ENCODE data around the gene SH3RF2. TPM values are rescaled to one million over a fixed set of nuclear protein-coding genes. Genes with fewer than 3 reads are reported as not detected.

The SH3RF2 gene
- total and polyA plus RNA-seq, 9 of the 15 experiments (the other 6 are each of a cell fraction or from before 2014, with no cell fraction given), result 0.05 TPM; not detected in 8

DNA sequence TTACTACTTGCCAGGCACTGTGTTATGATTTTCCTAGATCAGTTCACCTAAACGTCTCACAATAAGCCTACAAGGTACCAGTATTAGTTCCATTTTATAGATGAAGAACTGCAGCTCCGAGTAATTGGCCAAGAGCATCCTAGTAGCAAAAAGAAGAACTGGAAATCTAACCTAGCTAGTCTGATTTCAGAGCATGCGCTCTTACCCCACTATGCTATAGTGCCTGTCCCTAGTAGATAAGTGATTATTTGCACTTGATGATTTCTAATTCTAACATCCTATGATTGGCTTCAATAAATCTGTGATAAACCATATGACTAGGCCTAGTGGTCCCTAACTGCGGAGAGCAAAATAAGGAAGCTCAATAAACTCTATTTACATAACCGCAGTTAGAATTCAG lies 176.1 kb downstream of the SH3RF2 start (continued):
- no peak for TF ChIP-seq FIP1L1 (IDR thresholded peaks at IDR 0.05; ENCODE audit: low read depth, low read length, poor library complexity, severe bottlenecking)
- no peak for TF ChIP-seq NBN (IDR thresholded peaks at IDR 0.05; ENCODE audit: low read depth)
- no peak for TF ChIP-seq YY1 (IDR thresholded peaks at IDR 0.05; ENCODE audit: borderline replicate concordance in 1 of 3, control insufficient read depth in 1 of 3, extremely low read depth in 1 of 3, insufficient read depth in 3 of 3, insufficient read length in 1 of 3, insufficient replicate concordance in 2 of 3, low read depth in 1 of 3, low read length in 2 of 3)

Other genes starting within 250 kb of the SH3RF2 start
- gene PRELID2, start 101.2 kb upstream of the SH3RF2 start, total RNA-seq (2014; rRNA removed), result 42.7 and 68.2 TPM in 2 replicates
- gene PRELID2, start 101.2 kb upstream of the SH3RF2 start, total RNA-seq (2014; rRNA removed; fragmentation: Illumina TruSeq; extraction: Trizol), result 34.1 and 36.8 TPM in 2 replicates
- gene PRELID2, start 101.2 kb upstream of the SH3RF2 start, total RNA-seq (2015; rRNA removed; fragmentation: Illumina TruSeq; extraction: Trizol), result 27.3 and 30.1 TPM in 2 replicates
- gene PRELID2, start 101.2 kb upstream of the SH3RF2 start, total RNA-seq (2021), result 20.1 and 23.7 TPM in 2 replicates
- gene PRELID2, start 101.2 kb upstream of the SH3RF2 start, polyA plus RNA-seq (2011; rRNA removed), result 23.0 and 28.8 TPM in 2 replicates
- 21.5 and 23.9 TPM in 2 replicates for gene PRELID2, start 101.2 kb upstream of the SH3RF2 start, polyA plus RNA-seq (2014; fragmentation: Illumina TruSeq; extraction: Trizol)
- gene PRELID2, start 101.2 kb upstream of the SH3RF2 start, polyA plus RNA-seq (2014; fragmentation: Nextera tagmentation; extraction: Ambion mirVana), result 1 to 10 TPM; 6.4 to 7.8 TPM
- gene PRELID2, start 101.2 kb upstream of the SH3RF2 start, polyA plus RNA-seq (2014; rRNA removed), result 34.7 and 35.0 TPM in 2 replicates
- gene GRXCR2, start 63.6 kb upstream of the SH3RF2 start, total RNA-seq (2014; rRNA removed), result not detected in 2 replicates
- not detected in 2 replicates for gene GRXCR2, start 63.6 kb upstream of the SH3RF2 start, total RNA-seq (2014; rRNA removed; fragmentation: Illumina TruSeq; extraction: Trizol)
- not detected in 2 replicates for gene GRXCR2, start 63.6 kb upstream of the SH3RF2 start, total RNA-seq (2015; rRNA removed; fragmentation: Illumina TruSeq; extraction: Trizol)
- not detected in 2 replicates for gene GRXCR2, start 63.6 kb upstream of the SH3RF2 start, total RNA-seq (2021)
- gene GRXCR2, start 63.6 kb upstream of the SH3RF2 start, polyA plus RNA-seq (2011; rRNA removed), result not detected in 2 replicates
- gene GRXCR2, start 63.6 kb upstream of the SH3RF2 start, polyA plus RNA-seq (2014; fragmentation: Illumina TruSeq; extraction: Trizol), result not detected in 2 replicates
- not detected for gene GRXCR2, start 63.6 kb upstream of the SH3RF2 start, polyA plus RNA-seq (2014; fragmentation: Nextera tagmentation; extraction: Ambion mirVana)
- not detected in 2 replicates for gene GRXCR2, start 63.6 kb upstream of the SH3RF2 start, polyA plus RNA-seq (2014; rRNA removed)
- gene PLAC8L1, start 169.0 kb downstream of the SH3RF2 start, total RNA-seq (2014; rRNA removed), result not detected in 2 replicates
- gene PLAC8L1, start 169.0 kb downstream of the SH3RF2 start, total RNA-seq (2014; rRNA removed; fragmentation: Illumina TruSeq; extraction: Trizol), result 0.25 TPM in 1 of 2 replicates, not detected in the other
- not detected in 2 replicates for gene PLAC8L1, start 169.0 kb downstream of the SH3RF2 start, total RNA-seq (2015; rRNA removed; fragmentation: Illumina TruSeq; extraction: Trizol)
- 0.27 TPM in 1 of 2 replicates, not detected in the other for gene PLAC8L1, start 169.0 kb downstream of the SH3RF2 start, total RNA-seq (2021)
- gene PLAC8L1, start 169.0 kb downstream of the SH3RF2 start, polyA plus RNA-seq (2011; rRNA removed), result 0.36 and 0.76 TPM in 2 replicates
- gene PLAC8L1, start 169.0 kb downstream of the SH3RF2 start, polyA plus RNA-seq (2014; fragmentation: Illumina TruSeq; extraction: Trizol), result 0.43 TPM in 1 of 2 replicates, not detected in the other
- under 1 TPM; 0.10 to 0.17 TPM for gene PLAC8L1, start 169.0 kb downstream of the SH3RF2 start, polyA plus RNA-seq (2014; fragmentation: Nextera tagmentation; extraction: Ambion mirVana)
- not detected in 2 replicates for gene PLAC8L1, start 169.0 kb downstream of the SH3RF2 start, polyA plus RNA-seq (2014; rRNA removed)
- gene LARS1, start 246.1 kb downstream of the SH3RF2 start, total RNA-seq (2014; rRNA removed), result 122 and 125 TPM in 2 replicates
- gene LARS1, start 246.1 kb downstream of the SH3RF2 start, total RNA-seq (2014; rRNA removed; fragmentation: Illumina TruSeq; extraction: Trizol), result 216 and 249 TPM in 2 replicates
- gene LARS1, start 246.1 kb downstream of the SH3RF2 start, total RNA-seq (2015; rRNA removed; fragmentation: Illumina TruSeq; extraction: Trizol), result 149 and 164 TPM in 2 replicates
- 159 and 162 TPM in 2 replicates for gene LARS1, start 246.1 kb downstream of the SH3RF2 start, total RNA-seq (2021)
- 62.2 and 66.8 TPM in 2 replicates for gene LARS1, start 246.1 kb downstream of the SH3RF2 start, polyA plus RNA-seq (2011; rRNA removed)
- gene LARS1, start 246.1 kb downstream of the SH3RF2 start, polyA plus RNA-seq (2014; fragmentation: Illumina TruSeq; extraction: Trizol), result 151 and 187 TPM in 2 replicates
- gene LARS1, start 246.1 kb downstream of the SH3RF2 start, polyA plus RNA-seq (2014; fragmentation: Nextera tagmentation; extraction: Ambion mirVana), result 100 to 1,000 TPM; 132 to 135 TPM
- gene LARS1, start 246.1 kb downstream of the SH3RF2 start, polyA plus RNA-seq (2014; rRNA removed), result 111 and 112 TPM in 2 replicates

All from K562 (cell line).